Measurements from ENCODE around the gene CHRNA4.

CHRNA4 gene

GRCh38 chr20:63331741-63332400 lies 29.3 kb downstream of the CHRNA4 start:
- no peak for DNase-seq

GRCh38 chr20:63330940-63331339 lies 30.2 kb downstream of the CHRNA4 start:
- DNase-seq, result no peak

GRCh38 chr20:63330084-63330760 lies 30.9 kb downstream of the CHRNA4 start:
- no peak for DNase-seq

- DNase-seq, result no peak
Observed at GRCh38 chr20:63329331-63330083, 31.6 kb downstream of the CHRNA4 start.

- no peak for DNase-seq
Observed at GRCh38 chr20:63328718-63329275, 32.4 kb downstream of the CHRNA4 start.

GRCh38 chr20:63328026-63328700 lies 33.0 kb downstream of the CHRNA4 start:
- DNase-seq, result no peak

GRCh38 chr20:63327231-63327745 lies 33.9 kb downstream of the CHRNA4 start:
- no peak for DNase-seq

GRCh38 chr20:63326314-63327230 lies 34.6 kb downstream of the CHRNA4 start:
- no peak for DNase-seq

GRCh38 chr20:63325554-63326313 lies 35.4 kb downstream of the CHRNA4 start:
- no peak for DNase-seq

GRCh38 chr20:63325021-63325471 lies 36.1 kb downstream of the CHRNA4 start:
- DNase-seq, result no peak

- DNase-seq, result no peak
Observed at GRCh38 chr20:63323357-63323981, 37.7 kb downstream of the CHRNA4 start.

GRCh38 chr20:63322933-63323273 lies 38.2 kb downstream of the CHRNA4 start:
- no peak for DNase-seq

- DNase-seq, result peak; percentile 52
Observed at GRCh38 chr20:63322146-63322932, 38.8 kb downstream of the CHRNA4 start.

GRCh38 chr20:63321148-63321831 lies 39.9 kb downstream of the CHRNA4 start:
- no peak for DNase-seq

GRCh38 chr20:63320616-63321147 lies 40.5 kb downstream of the CHRNA4 start:
- DNase-seq, result no peak

- no peak for DNase-seq
Observed at GRCh38 chr20:63320041-63320511, 41.1 kb downstream of the CHRNA4 start.

GRCh38 chr20:63319164-63320040 lies 41.7 kb downstream of the CHRNA4 start:
- DNase-seq, result no peak

Data from retina (tissue), 1 donor.